Measurements from ENCODE around the gene BBS9.

DNA sequence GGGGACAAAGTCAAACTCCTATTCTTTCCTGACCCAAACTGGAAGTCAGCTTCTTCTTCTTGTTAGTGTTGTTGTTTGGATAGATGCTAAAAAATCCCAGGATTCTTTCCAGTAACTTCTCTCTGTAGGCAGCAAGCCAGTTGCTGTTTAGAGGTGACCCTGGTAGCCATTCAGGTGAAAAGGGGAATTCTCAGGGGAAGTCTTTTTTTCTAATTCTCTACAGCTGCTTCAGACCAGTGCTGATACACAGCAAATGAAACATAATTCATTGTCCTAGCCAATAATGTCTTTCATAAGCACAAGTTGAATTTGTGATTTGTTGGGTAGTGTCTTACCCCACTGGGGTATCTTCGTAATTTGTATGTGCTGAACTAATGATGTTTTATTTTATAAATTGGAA is 357.3 kb downstream of the BBS9 start:
- no peak for TF ChIP-seq POLR2A (IDR thresholded peaks at IDR 0.05)
- TF ChIP-seq, protein P1, sequence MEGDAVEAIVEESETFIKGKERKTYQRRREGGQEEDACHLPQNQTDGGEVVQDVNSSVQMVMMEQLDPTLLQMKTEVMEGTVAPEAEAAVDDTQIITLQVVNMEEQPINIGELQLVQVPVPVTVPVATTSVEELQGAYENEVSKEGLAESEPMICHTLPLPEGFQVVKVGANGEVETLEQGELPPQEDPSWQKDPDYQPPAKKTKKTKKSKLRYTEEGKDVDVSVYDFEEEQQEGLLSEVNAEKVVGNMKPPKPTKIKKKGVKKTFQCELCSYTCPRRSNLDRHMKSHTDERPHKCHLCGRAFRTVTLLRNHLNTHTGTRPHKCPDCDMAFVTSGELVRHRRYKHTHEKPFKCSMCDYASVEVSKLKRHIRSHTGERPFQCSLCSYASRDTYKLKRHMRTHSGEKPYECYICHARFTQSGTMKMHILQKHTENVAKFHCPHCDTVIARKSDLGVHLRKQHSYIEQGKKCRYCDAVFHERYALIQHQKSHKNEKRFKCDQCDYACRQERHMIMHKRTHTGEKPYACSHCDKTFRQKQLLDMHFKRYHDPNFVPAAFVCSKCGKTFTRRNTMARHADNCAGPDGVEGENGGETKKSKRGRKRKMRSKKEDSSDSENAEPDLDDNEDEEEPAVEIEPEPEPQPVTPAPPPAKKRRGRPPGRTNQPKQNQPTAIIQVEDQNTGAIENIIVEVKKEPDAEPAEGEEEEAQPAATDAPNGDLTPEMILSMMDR (IDR thresholded peaks at IDR 0.05), result no peak

Measured in heart left ventricle (tissue), 13 donors.